ENCODE data around the gene RASSF7.
"Not testable (repeated sequence)": the region's sequence is repeated elsewhere in the genome, so short reads cannot be mapped to it uniquely, and the experiment has no call there.

The RASSF7 gene

GRCh38 chr11:567011-567628 lies 6.3 kb downstream of the RASSF7 start:
- FAIRE-seq: peak; percentile 61

GRCh38 chr11:567629-568292 lies 7.0 kb downstream of the RASSF7 start:
- FAIRE-seq (no peak), DNase-seq (ENCODE audit: insufficient read length, low spot score) (no peak)
- TF ChIP-seq POU2F2 (IDR thresholded peaks at IDR 0.05; ENCODE audit: low read depth, low read length) (no peak), POLR2AphosphoS5 (IDR thresholded peaks at IDR 0.05; ENCODE audit: low read depth, low read length) (no peak), PAX5 (IDR thresholded peaks at IDR 0.05; ENCODE audit: insufficient read depth, low read length, severe bottlenecking) (no peak), POLR2A (IDR thresholded peaks at IDR 0.05; ENCODE audit: low read depth, low read length) (no peak), SPI1 (IDR thresholded peaks at IDR 0.05; ENCODE audit: low read depth, low read length) (no peak)

More at GRCh38 chr11:567011-567628, 6.3 kb downstream of the RASSF7 start:
- TF ChIP-seq POLR2AphosphoS5 (IDR thresholded peaks at IDR 0.05; ENCODE audit: low read depth, low read length): no peak
- TF ChIP-seq SPI1 (IDR thresholded peaks at IDR 0.05; ENCODE audit: low read depth, low read length): no peak
- no peak for TF ChIP-seq TAF1 (IDR thresholded peaks at IDR 0.05; ENCODE audit: low read depth, low read length)
- TF ChIP-seq POLR2A (IDR thresholded peaks at IDR 0.05; ENCODE audit: low read depth, low read length): no peak
- no peak for TF ChIP-seq POU2F2 (IDR thresholded peaks at IDR 0.05; ENCODE audit: low read depth, low read length)
- no peak for TF ChIP-seq PAX5 (IDR thresholded peaks at IDR 0.05; ENCODE audit: insufficient read depth, low read length, severe bottlenecking)
- no peak for DNase-seq (ENCODE audit: insufficient read length, low spot score)

- TF ChIP-seq TAF1 (IDR thresholded peaks at IDR 0.05; ENCODE audit: low read depth, low read length) (no peak), POU2F2 (IDR thresholded peaks at IDR 0.05; ENCODE audit: low read depth, low read length) (peak; percentile 94)
- DNase-seq (ENCODE audit: insufficient read length, low spot score): peak; percentile 100
- FAIRE-seq: peak; percentile 100
Observed at GRCh38 chr11:568306-569157, 7.8 kb downstream of the RASSF7 start.

GRCh38 chr11:569158-569885 lies 8.6 kb downstream of the RASSF7 start:
- FAIRE-seq (peak; percentile 26), DNase-seq (ENCODE audit: insufficient read length, low spot score) (no peak)
- TF ChIP-seq SPI1 (IDR thresholded peaks at IDR 0.05; ENCODE audit: low read depth, low read length): no peak
- TF ChIP-seq POLR2AphosphoS5 (IDR thresholded peaks at IDR 0.05; ENCODE audit: low read depth, low read length): no peak
- no peak for TF ChIP-seq POLR2A (IDR thresholded peaks at IDR 0.05; ENCODE audit: low read depth, low read length)
- no peak for TF ChIP-seq TAF1 (IDR thresholded peaks at IDR 0.05; ENCODE audit: low read depth, low read length)
- no peak for TF ChIP-seq PAX5 (IDR thresholded peaks at IDR 0.05; ENCODE audit: insufficient read depth, low read length, severe bottlenecking)
- TF ChIP-seq POU2F2 (IDR thresholded peaks at IDR 0.05; ENCODE audit: low read depth, low read length): no peak

GRCh38 chr11:571802-572185 lies 11.0 kb downstream of the RASSF7 start:
- no peak for DNase-seq (ENCODE audit: insufficient read length, low spot score)
- TF ChIP-seq TAF1 (IDR thresholded peaks at IDR 0.05; ENCODE audit: low read depth, low read length): no peak
- no peak for TF ChIP-seq POLR2A (IDR thresholded peaks at IDR 0.05; ENCODE audit: low read depth, low read length)
- FAIRE-seq: no peak

- TF ChIP-seq PAX5 (IDR thresholded peaks at IDR 0.05; ENCODE audit: insufficient read depth, low read length, severe bottlenecking) (no peak), POU2F2 (IDR thresholded peaks at IDR 0.05; ENCODE audit: low read depth, low read length) (no peak), TAF1 (IDR thresholded peaks at IDR 0.05; ENCODE audit: low read depth, low read length) (no peak), SPI1 (IDR thresholded peaks at IDR 0.05; ENCODE audit: low read depth, low read length) (no peak), POLR2AphosphoS5 (IDR thresholded peaks at IDR 0.05; ENCODE audit: low read depth, low read length) (no peak), POLR2A (IDR thresholded peaks at IDR 0.05; ENCODE audit: low read depth, low read length) (no peak)
- no peak for FAIRE-seq
Observed at GRCh38 chr11:573146-573759, 12.5 kb downstream of the RASSF7 start.

GRCh38 chr11:574031-574570 lies 13.3 kb downstream of the RASSF7 start:
- not testable (repeated sequence) for FAIRE-seq; DNase-seq (ENCODE audit: insufficient read length, low spot score)

More at GRCh38 chr11:573146-573759, 12.5 kb downstream of the RASSF7 start:
- DNase-seq (ENCODE audit: insufficient read length, low spot score): no peak

GRCh38 chr11:574632-575312 lies 14.0 kb downstream of the RASSF7 start:
- DNase-seq (ENCODE audit: insufficient read length, low spot score) (no peak), FAIRE-seq (peak; percentile 9)
- TF ChIP-seq POU2F2 (IDR thresholded peaks at IDR 0.05; ENCODE audit: low read depth, low read length): no peak

Data from GM12891 (cell line).